Hepatocyte (in vitro differentiated cells): ENCODE results near the gene ROR2. TPM values are rescaled to one million over a fixed set of nuclear protein-coding genes. Genes with fewer than 3 reads are reported as not detected.

Experiments used
- DNase-seq: peaks from one replicate; pipeline ENCODE4 v3.0.0-alpha.2; 2016; ENCODE audit warnings: low spot score
- H2AFZ ChIP-seq: fragments of 200-600 bp; sonication (generic); 2 replicates; pipeline ENCODE4 v1.6.0; 2016; ENCODE audit warnings: antibody characterized with exemption, mild to moderate bottlenecking
- H3K27ac ChIP-seq: fragments of 200-600 bp; sonication (generic); 2 replicates; pipeline ENCODE4 v1.5.1; 2016; ENCODE audit warnings: mild to moderate bottlenecking
- H3K27me3 ChIP-seq: fragments of 200-600 bp; sonication (generic); 2 replicates; pipeline ENCODE4 v1.6.1; 2016
- H3K36me3 ChIP-seq: fragments of 200-600 bp; sonication (generic); replicated peaks from 2 replicates; pipeline ENCODE4 v1.5.1; 2016; ENCODE audit warnings: low read depth; ENCODE audit not compliant: insufficient read depth
- H3K4me1 ChIP-seq: fragments of 200-600 bp; sonication (generic); 2 replicates; pipeline ENCODE4 v1.5.1; 2016; ENCODE audit warnings: mild to moderate bottlenecking, moderate library complexity; ENCODE audit not compliant: insufficient read depth
- H3K4me2 ChIP-seq: fragments of 200-600 bp; sonication (generic); 2 replicates; pipeline ENCODE4 v1.6.0; 2016
- H3K4me3 ChIP-seq: fragments of 200-600 bp; sonication (generic); 2 replicates; pipeline ENCODE4 v1.5.1; 2016; ENCODE audit warnings: mild to moderate bottlenecking
- H3K79me2 ChIP-seq: fragments of 200-600 bp; sonication (generic); 2 replicates; pipeline ENCODE4 v1.6.0; 2017; ENCODE audit warnings: mild to moderate bottlenecking
- H3K9me2 ChIP-seq: fragments of 200-600 bp; sonication (generic); replicated peaks from 2 replicates; pipeline ENCODE4 v1.6.0; 2017; ENCODE audit warnings: mild to moderate bottlenecking; ENCODE audit not compliant: insufficient read depth
- H3K9me3 ChIP-seq: fragments of 200-600 bp; sonication (generic); 2 replicates; pipeline ENCODE4 v1.5.1; 2016; ENCODE audit warnings: low read depth, mild to moderate bottlenecking
- H4K20me1 ChIP-seq: fragments of 200-600 bp; sonication (generic); 2 replicates; pipeline ENCODE4 v1.6.0; 2016; ENCODE audit warnings: mild to moderate bottlenecking; ENCODE audit not compliant: insufficient read depth, poor library complexity, severe bottlenecking
- EZH2 ChIP-seq: fragments of 200-600 bp; sonication (generic); IDR thresholded peaks from 2 replicates; pipeline ENCODE4 v1.6.1; 2016; ENCODE audit warnings: antibody characterized with exemption, mild to moderate bottlenecking, borderline replicate concordance
- EZH2phosphoT487 ChIP-seq: fragments of 200-600 bp; sonication (generic); IDR thresholded peaks from one replicate; pipeline ENCODE4 v1.6.1; 2018; ENCODE audit warnings: antibody characterized with exemption, mild to moderate bottlenecking, low read depth, moderate library complexity; ENCODE audit not compliant: unreplicated experiment, severe bottlenecking
- WGBS: methylation state at CpG from one replicate; pipeline ENCODE4 v1.1.6; 2016; ENCODE audit warnings: low lambda C conversion rate; ENCODE audit errors: missing lambda C conversion rate; 5-methylcytosine and 5-hydroxymethylcytosine counted together
- polyA plus RNA-seq: library from polyadenylated mRNA; unstranded; fragments of >200 nt; fragmentation: Nextera tagmentation; extraction: Ambion mirVana; gene quantifications from 2 replicates; pipeline ENCODE4 v1.2.1, GENCODE V29; 2016
- total RNA-seq: library from RNA; depleted of rRNA; stranded (reverse); fragments of >200 nt; gene quantifications from 2 replicates; pipeline ENCODE4 v1.2.3, GENCODE V29; 2014
- TF ChIP-seq, protein P1 (sequence below): fragments of 200-600 bp; sonication (generic); IDR thresholded peaks from 2 replicates; pipeline ENCODE4 v1.5.1; 2016; ENCODE audit warnings: antibody characterized with exemption, mild to moderate bottlenecking; ENCODE audit not compliant: poor library complexity

The ROR2 gene
- total and polyA plus RNA-seq, 2 experiments from 2014 or later, result 25.6 to 29.5 TPM

DNA sequence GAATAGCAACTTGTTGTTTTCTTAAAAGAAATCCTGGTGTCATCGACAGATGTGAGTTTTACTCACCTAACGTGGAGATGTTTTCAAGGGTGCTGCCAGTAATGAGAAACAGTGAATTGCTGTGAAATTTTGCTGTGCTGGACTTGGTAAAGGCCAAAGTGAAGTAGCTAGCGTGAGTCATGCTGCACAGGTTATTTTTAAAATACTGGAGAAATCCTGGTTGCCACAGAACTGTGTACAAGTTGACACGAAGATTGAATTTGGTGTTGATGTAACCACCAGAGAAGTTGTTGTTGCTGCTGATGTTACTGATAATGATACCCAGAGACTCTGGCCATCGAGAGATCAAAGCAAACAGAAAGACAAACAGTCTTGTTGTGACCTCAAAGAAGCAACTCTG is 338.4 kb downstream of the ROR2 start:
- no peaks in the 10 kb centered on the region for H3K36me3 ChIP-seq
- H2AFZ ChIP-seq, result no peak overlapping the region
- TF ChIP-seq, protein P1, sequence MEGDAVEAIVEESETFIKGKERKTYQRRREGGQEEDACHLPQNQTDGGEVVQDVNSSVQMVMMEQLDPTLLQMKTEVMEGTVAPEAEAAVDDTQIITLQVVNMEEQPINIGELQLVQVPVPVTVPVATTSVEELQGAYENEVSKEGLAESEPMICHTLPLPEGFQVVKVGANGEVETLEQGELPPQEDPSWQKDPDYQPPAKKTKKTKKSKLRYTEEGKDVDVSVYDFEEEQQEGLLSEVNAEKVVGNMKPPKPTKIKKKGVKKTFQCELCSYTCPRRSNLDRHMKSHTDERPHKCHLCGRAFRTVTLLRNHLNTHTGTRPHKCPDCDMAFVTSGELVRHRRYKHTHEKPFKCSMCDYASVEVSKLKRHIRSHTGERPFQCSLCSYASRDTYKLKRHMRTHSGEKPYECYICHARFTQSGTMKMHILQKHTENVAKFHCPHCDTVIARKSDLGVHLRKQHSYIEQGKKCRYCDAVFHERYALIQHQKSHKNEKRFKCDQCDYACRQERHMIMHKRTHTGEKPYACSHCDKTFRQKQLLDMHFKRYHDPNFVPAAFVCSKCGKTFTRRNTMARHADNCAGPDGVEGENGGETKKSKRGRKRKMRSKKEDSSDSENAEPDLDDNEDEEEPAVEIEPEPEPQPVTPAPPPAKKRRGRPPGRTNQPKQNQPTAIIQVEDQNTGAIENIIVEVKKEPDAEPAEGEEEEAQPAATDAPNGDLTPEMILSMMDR, result no peak
- TF ChIP-seq EZH2phosphoT487 (no peak), EZH2 (no peak)
- H3K4me1 ChIP-seq, result peaks cover 2% of the 10 kb centered on the region
- H3K4me3 ChIP-seq, result no peak overlapping the region
- peak; percentile 14 for DNase-seq
- no peaks in the 10 kb centered on the region for H4K20me1 ChIP-seq
- H3K79me2 ChIP-seq, result no peaks in the 10 kb centered on the region
- H3K9me2 ChIP-seq, result no peaks in the 10 kb centered on the region
- no peak overlapping the region for H3K4me2 ChIP-seq
- no peak overlapping the region for H3K27ac ChIP-seq
- no peaks in the 10 kb centered on the region for H3K27me3 ChIP-seq
- H3K9me3 ChIP-seq, result no peaks in the 10 kb centered on the region
- whole genome bisulfite sequencing, result 48% methylated on average over 5 of the region's 5 CpGs

GRCh38 chr9:91606255-91606995 is 343.6 kb downstream of the ROR2 start:
- Histone ChIP-seq H3K9me3 (no peaks in the 10 kb centered on the region), H2AFZ (no peak overlapping the region), H4K20me1 (no peaks in the 10 kb centered on the region), H3K4me1 (peaks cover 13% of the 10 kb centered on the region), H3K4me3 (no peak overlapping the region), H3K9me2 (no peaks in the 10 kb centered on the region), H3K36me3 (no peaks in the 10 kb centered on the region), H3K27me3 (no peaks in the 10 kb centered on the region), H3K79me2 (no peaks in the 10 kb centered on the region), H3K4me2 (peak overlapping the region; percentile 37), H3K27ac (peak overlapping the region; percentile 42)
- no peak for DNase-seq
- WGBS, result 82% methylated on average over 2 of the region's 2 CpGs
- no peak for TF ChIP-seq EZH2
- TF ChIP-seq EZH2phosphoT487, result no peak
- TF ChIP-seq, protein P1, result no peak

- Histone ChIP-seq H2AFZ (no peak overlapping the region), H3K4me3 (no peak overlapping the region), H3K4me2 (no peak overlapping the region), H3K4me1 (peaks cover 13% of the 10 kb centered on the region), H3K79me2 (no peaks in the 10 kb centered on the region), H3K27ac (no peak overlapping the region), H3K9me2 (no peaks in the 10 kb centered on the region), H3K36me3 (no peaks in the 10 kb centered on the region), H3K9me3 (no peaks in the 10 kb centered on the region), H3K27me3 (no peaks in the 10 kb centered on the region), H4K20me1 (no peaks in the 10 kb centered on the region)
- TF ChIP-seq, protein P1, result no peak
- TF ChIP-seq EZH2 (no peak), EZH2phosphoT487 (no peak)
- 76% methylated on average over 3 of the region's 3 CpGs for WGBS
- no peak for DNase-seq
Observed at GRCh38 chr9:91604451-91605179, 345.4 kb downstream of the ROR2 start.
